Subcutaneous abdominal adipose tissue (tissue), 5 donors: ENCODE data around the gene ZNRD2.

Source experiments
- H3K27ac ChIP-seq: one replicate; pipeline ENCODE4 v1.7.0; 2013; ENCODE audit warnings: low read depth, mild to moderate bottlenecking, inconsistent platforms, low read length, moderate library complexity
- H3K27me3 ChIP-seq, 5 donors: one replicate each; pipeline ENCODE4 v1.7.0; 2013; ENCODE audit warnings: low read length in 5 of 5, inconsistent platforms in 1 of 5; ENCODE audit not compliant: control insufficient read depth in 5 of 5, insufficient read depth in 4 of 5
- H3K36me3 ChIP-seq, 5 donors: one replicate each; pipeline ENCODE4 v1.7.0; 2013; ENCODE audit warnings: low read length in 5 of 5; ENCODE audit not compliant: control insufficient read depth in 5 of 5, insufficient read depth in 5 of 5
- H3K4me1 ChIP-seq, 5 donors: one replicate each; pipeline ENCODE4 v1.7.0; 2013; ENCODE audit warnings: low read length in 5 of 5, mild to moderate bottlenecking in 3 of 5, moderate library complexity in 1 of 5; ENCODE audit not compliant: control insufficient read depth in 5 of 5, insufficient read depth in 5 of 5
- H3K4me3 ChIP-seq, 5 donors: one replicate each; pipeline ENCODE4 v1.7.0; 2013; ENCODE audit warnings: low read length in 5 of 5, low read depth in 1 of 5
- H3K9ac ChIP-seq, 5 donors: one replicate each; pipeline ENCODE4 v1.7.0; 2013; ENCODE audit warnings: low read length in 5 of 5, mild to moderate bottlenecking in 4 of 5, moderate library complexity in 3 of 5
- H3K9me3 ChIP-seq, 5 donors: one replicate each; pipeline ENCODE4 v1.7.0; 2013; ENCODE audit warnings: low read length in 5 of 5; ENCODE audit not compliant: control insufficient read depth in 5 of 5
- donor health status: healthy.
- donor health status: healthy.
- donor health status: healthy.
- donor health status: healthy.
- donor health status: healthy.

The ZNRD2 gene

DNA sequence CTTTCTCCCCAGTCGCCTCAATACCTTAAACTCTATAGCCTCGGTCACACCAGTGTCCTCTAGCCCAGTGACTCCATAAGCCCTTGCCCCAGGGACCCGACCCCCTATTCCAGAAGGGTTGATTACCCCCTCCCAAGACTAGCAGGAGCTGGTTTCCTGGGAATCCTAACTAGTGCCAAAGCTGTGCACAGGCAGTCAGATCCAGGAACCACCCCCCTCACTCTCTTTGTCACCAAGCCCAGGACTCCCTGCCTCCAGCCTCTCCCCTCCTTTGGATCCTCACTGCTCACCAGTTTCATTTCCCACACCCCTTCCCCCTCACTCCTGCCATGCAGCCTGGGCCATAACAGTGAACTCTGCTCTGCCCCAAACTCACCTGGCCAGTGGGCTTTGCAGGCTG lies 21.9 kb upstream of the ZNRD2 start:
- H3K27ac ChIP-seq: no peak overlapping the region
- peaks cover 0 to 19% (median 6%) of the 10 kb centered on the region in 5 donors for H3K4me1 ChIP-seq
- no peaks in the 10 kb centered on the region for H3K9me3 ChIP-seq
- H3K36me3 ChIP-seq: peaks cover 0 to 53% (median 35%) of the 10 kb centered on the region in 5 donors
- no peak overlapping the region for H3K9ac ChIP-seq
- no peak overlapping the region for H3K4me3 ChIP-seq
- H3K27me3 ChIP-seq: no peaks in the 10 kb centered on the region

DNA sequence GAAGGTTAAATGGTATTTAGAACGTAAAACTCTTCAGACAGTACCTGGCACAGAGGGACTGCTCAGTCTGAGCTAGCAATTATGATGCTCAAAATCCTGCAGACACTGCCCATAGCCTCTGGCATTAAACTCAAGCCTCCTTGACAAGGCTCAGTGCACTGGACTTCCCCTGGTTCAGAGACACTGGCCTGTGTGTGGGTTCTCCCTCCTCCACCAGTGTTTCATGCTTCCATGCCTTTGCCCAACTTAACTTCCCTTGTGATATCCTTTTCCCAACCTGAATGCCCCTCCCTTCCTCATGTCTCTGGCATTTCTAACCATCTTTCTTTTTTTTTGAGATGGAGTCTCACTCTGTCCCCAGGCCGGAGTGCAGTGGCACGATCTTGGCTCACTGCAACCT lies 21.2 kb upstream of the ZNRD2 start:
- Histone ChIP-seq H3K27me3 (no peaks in the 10 kb centered on the region), H3K4me1 (peaks cover 0 to 23% (median 6%) of the 10 kb centered on the region in 5 donors), H3K9me3 (no peaks in the 10 kb centered on the region), H3K9ac (no peak overlapping the region), H3K36me3 (peaks cover 0 to 53% (median 34%) of the 10 kb centered on the region in 5 donors), H3K4me3 (no peak overlapping the region), H3K27ac (no peak overlapping the region)

DNA sequence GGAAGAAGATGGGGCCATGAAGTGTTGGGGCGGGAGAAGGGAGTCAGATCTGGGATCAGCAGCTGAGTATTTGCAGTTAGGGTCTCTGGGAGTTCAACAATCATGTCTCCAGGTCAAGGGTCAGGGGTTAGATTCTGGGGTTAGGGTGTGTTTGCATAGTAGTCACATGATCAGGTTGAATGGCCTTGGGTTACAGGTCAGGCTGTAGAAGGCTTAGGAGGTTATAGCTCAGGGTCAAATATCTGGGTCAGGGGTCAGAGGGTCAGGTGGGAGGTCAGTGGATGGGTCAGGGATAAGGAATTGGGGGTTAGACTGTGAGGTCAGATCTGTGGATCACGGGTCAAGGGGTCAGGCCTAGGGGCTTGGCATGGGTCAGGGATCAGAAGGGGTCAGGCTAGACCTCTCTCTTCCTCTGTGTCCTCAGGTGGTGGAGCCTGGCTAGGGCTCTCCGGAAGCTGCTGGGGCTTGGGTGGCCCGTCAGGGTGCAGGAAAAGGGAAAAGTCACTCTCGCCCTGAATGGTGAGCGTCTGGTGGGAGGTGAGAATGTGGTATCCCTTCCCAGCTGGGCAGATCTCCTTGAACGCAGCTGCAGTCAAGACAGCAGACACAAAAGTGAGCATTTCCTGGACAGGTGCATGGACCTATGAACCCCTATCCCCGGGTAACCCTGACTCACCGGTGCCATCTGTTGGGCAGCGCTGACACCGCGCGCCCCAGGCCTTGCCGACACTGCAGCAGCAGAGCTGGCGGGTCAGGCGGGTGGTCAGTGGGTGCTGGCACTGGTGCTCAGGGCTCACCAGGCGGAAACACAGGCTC lies 18.5 kb upstream of the ZNRD2 start:
- Histone ChIP-seq H3K4me1 (peaks cover 3 to 36% (median 30%) of the 10 kb centered on the region in 5 donors), H3K9ac (no peak overlapping the region), H3K27ac (no peak overlapping the region), H3K36me3 (peaks cover 0 to 46% (median 27%) of the 10 kb centered on the region in 5 donors), H3K9me3 (no peaks in the 10 kb centered on the region), H3K4me3 (no peak overlapping the region), H3K27me3 (no peaks in the 10 kb centered on the region)

DNA sequence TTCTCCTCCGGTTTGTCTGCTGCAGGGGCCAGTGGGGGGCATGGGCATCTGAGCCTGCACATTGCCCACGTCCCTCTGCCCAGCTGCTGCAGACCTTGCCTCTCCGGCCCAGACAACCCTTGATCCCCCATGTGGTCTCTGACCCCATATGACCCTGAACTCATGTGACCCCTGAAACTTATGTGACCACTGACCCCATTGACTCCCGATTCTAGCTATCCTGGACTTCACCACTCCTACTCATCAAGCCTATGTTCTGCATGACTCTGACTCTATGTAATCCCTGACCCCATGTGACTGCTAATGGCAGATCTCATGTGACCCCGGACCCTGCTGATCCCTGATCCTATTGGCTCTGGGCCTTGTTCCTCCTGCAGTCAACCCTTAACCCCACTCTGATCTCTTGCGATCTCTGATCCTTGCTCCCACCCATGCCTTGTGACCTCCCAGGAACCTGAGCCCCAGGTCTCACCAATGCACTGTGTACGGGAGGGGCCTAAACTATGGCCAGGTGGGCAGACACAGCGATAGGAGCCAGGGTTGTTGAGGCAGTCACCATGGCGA lies 17.8 kb upstream of the ZNRD2 start:
- Histone ChIP-seq H3K9me3 (no peaks in the 10 kb centered on the region), H3K36me3 (peaks cover 0 to 44% (median 25%) of the 10 kb centered on the region in 5 donors), H3K4me1 (peaks cover 3 to 41% (median 37%) of the 10 kb centered on the region in 5 donors), H3K27ac (no peak overlapping the region), H3K9ac (no peak overlapping the region), H3K27me3 (no peaks in the 10 kb centered on the region), H3K4me3 (no peak overlapping the region)

DNA sequence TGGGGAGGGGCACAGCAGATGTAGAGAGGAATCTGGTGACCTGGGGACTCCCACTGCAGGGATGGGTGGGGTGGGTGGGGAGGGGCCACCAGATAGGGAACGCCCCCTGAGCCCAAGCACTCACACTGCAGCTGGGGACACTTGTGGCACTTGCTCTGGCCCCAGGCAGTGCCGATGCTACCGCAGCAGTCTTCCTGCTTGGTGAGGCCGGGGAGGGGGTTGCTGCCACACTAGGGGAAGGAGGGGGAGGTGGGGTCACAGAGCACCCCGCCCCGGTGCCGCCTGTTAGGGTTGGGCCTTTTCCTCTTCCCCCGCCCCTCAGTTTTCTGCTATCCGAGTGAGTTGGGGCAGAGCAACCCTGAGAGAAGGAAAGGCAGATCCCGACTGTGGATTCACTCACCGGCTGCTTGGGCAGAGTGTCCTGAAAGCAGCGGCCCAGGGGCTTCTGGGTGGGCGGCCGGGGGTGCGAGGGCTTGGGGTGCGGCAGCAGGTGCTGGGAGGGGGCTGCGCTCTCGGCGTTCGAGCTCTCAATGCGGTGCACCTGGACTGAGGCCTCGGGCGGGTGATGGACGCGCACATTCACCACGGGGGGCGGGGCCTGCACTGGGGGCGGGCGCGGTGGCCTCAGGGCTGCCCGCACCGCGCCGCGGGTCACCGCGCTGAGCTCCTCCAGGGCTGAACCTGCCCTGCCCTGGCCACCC lies 16.8 kb upstream of the ZNRD2 start:
- peaks cover 0 to 34% (median 25%) of the 10 kb centered on the region in 5 donors for H3K36me3 ChIP-seq
- H3K27ac ChIP-seq: no peak overlapping the region
- H3K9ac ChIP-seq: no peak overlapping the region
- H3K9me3 ChIP-seq: no peaks in the 10 kb centered on the region
- H3K4me3 ChIP-seq: no peak overlapping the region
- peaks cover 3 to 43% (median 38%) of the 10 kb centered on the region in 5 donors for H3K4me1 ChIP-seq
- no peaks in the 10 kb centered on the region for H3K27me3 ChIP-seq

DNA sequence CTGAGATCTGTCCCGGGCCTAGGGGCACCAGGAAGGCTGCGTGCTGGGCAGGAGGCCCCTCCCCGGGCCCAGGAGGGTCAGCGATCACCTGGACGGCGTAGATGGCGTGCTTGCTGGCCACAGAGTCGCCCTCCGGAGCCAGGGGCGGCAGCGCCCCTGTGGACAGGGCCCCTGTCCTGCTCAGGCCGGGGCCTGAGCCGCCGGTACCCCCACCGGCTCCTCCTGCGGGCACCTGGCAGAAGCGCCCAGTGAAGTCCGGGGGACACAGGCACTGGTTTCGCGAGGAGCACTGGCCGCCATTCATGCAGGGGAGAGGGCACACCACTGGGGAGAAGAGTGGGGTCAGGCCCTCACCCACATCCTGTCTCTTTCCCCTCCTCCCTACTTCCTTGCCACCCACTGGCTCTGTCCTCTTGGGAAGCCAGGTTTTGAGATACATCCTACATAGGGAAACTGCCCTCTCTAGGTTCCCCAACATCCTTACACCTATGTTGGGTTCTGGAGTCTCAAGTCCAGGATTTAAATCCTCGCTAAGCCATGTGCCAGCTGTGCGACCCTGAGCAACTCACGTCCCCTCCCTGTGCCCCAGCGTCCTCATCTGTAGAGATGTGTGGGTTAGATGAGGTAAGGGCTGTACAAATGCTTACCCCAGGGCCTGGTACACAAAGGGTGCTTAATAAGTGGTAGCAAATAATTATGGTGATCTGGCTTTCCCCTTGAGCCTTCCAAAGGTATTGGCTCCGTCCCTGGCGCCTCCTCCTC lies 16.0 kb upstream of the ZNRD2 start:
- Histone ChIP-seq H3K27me3 (no peaks in the 10 kb centered on the region), H3K9me3 (no peaks in the 10 kb centered on the region), H3K4me1 (peaks cover 5 to 51% (median 45%) of the 10 kb centered on the region in 5 donors), H3K27ac (no peak overlapping the region), H3K36me3 (peaks cover 0 to 26% (median 17%) of the 10 kb centered on the region in 5 donors), H3K9ac (peak overlapping the region in 2 of 5 donors; percentile 28 to 53), H3K4me3 (no peak overlapping the region)

DNA sequence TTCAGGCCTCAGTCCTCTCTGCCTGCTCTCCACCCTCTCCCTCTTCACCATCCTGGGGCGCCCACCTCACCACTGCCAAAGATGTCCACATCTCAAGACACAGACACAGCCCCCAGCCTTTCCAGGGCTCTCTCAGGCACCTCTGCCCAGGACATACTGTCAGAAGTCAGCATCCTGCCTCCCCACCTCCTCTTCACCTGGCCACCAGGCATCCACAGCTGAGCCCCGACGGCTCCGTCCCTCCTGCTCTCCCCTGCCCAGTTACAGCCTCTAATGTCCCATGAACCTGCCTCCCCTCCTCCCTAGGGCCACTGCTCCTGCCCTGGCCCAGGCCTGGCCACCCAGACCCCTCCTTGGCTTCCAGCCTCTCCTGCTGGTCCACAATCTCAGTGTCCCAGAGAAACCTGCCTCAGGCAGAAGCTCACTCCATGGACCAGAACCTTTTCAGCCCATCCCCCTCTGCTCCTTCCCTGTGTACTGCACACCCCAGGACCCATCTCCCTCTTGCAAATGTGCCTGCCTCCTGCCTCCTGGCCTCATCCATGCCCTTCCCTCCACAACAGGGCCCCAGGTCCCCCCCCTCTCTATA lies 15.3 kb upstream of the ZNRD2 start:
- Histone ChIP-seq H3K9ac (peak overlapping the region in 4 of 5 donors; percentile 28 to 53 (median 37)), H3K27ac (peak overlapping the region; percentile 23), H3K27me3 (no peaks in the 10 kb centered on the region), H3K9me3 (no peaks in the 10 kb centered on the region), H3K4me3 (no peak overlapping the region), H3K36me3 (peaks cover 0 to 22% (median 17%) of the 10 kb centered on the region in 5 donors), H3K4me1 (peaks cover 5 to 58% (median 52%) of the 10 kb centered on the region in 5 donors)

DNA sequence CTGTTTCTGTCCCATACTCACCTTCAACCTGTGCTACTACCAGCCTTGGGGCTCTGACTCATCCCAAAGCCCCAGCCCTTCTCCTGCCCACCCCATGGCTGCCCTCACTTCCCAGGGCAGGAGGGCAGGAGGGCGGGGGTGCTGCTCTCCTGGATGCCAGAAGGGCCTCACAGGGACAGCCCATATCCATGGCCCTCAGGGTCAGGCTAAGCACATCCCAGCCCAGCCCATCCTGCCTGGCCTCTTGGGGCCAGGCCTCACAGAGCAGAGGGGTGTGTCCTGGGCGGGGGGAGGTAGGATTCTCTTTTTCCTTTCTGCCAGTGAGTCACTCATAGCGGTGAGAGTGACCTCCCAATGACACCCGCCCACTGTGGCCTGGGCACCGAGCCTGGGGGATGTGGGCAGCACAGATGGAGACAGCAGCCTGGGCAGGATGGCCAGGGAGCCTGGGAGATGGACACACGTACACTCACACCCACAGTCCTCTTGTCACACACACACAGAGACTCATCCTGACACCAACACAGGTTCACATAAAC lies 14.5 kb upstream of the ZNRD2 start:
- H3K36me3 ChIP-seq: peaks cover 0 to 21% (median 17%) of the 10 kb centered on the region in 5 donors
- H3K27ac ChIP-seq: peak overlapping the region; percentile 74
- H3K9me3 ChIP-seq: no peaks in the 10 kb centered on the region
- peaks cover 7 to 66% (median 60%) of the 10 kb centered on the region in 5 donors for H3K4me1 ChIP-seq
- H3K4me3 ChIP-seq: no peak overlapping the region
- H3K27me3 ChIP-seq: no peaks in the 10 kb centered on the region
- H3K9ac ChIP-seq: peak overlapping the region in 3 of 5 donors; percentile 32 to 53 (median 42)
